Liver (tissue), 9 donors: ENCODE results near the gene FMN1. TPM values are rescaled to one million over a fixed set of nuclear protein-coding genes. Genes with fewer than 3 reads are reported as not detected.

Experiments
- DNase-seq: peaks from one replicate; pipeline ENCODE4 v3.0.0-alpha.2; 2017; ENCODE audit warnings: low spot score
- H3K27ac ChIP-seq, 2 donors: one replicate each; pipeline ENCODE4 v1.7.0; 2013; ENCODE audit warnings: inconsistent platforms in 2 of 2, low read length in 2 of 2, control low read depth in 1 of 2, low read depth in 1 of 2, mild to moderate bottlenecking in 1 of 2
- H3K27me3 ChIP-seq, 4 donors: one replicate each; pipeline versions ENCODE4 v1.6.1 to v1.7.0; 2013; ENCODE audit warnings: low read length in 3 of 4, inconsistent platforms in 1 of 4, mild to moderate bottlenecking in 1 of 4, moderate library complexity in 1 of 4; ENCODE audit not compliant: control insufficient read depth in 4 of 4, insufficient read depth in 4 of 4
- H3K36me3 ChIP-seq, 4 donors: one replicate each; pipeline versions ENCODE4 v1.6.1 to v1.7.0; 2013; ENCODE audit warnings: low read length in 3 of 4, mild to moderate bottlenecking in 3 of 4, low read depth in 1 of 4, moderate library complexity in 1 of 4; ENCODE audit not compliant: control insufficient read depth in 4 of 4, insufficient read depth in 3 of 4
- H3K4me1 ChIP-seq, 4 donors: one replicate each; pipeline versions ENCODE4 v1.6.1 to v1.7.0; 2013; ENCODE audit warnings: low read length in 3 of 4, mild to moderate bottlenecking in 3 of 4, moderate library complexity in 1 of 4; ENCODE audit not compliant: control insufficient read depth in 4 of 4, insufficient read depth in 4 of 4
- H3K4me3 ChIP-seq, 3 donors: one replicate each; pipeline versions ENCODE4 v1.6.1 to v1.7.0; 2013; ENCODE audit warnings: low read length in 3 of 3, control low read depth in 1 of 3, low read depth in 1 of 3, mild to moderate bottlenecking in 1 of 3
- H3K9ac ChIP-seq, 2 donors: one replicate each; pipeline ENCODE4 v1.7.0; 2013; ENCODE audit warnings: low read length in 2 of 2, mild to moderate bottlenecking in 2 of 2, moderate library complexity in 2 of 2, control low read depth in 1 of 2, low read depth in 1 of 2
- H3K9me3 ChIP-seq, 4 donors: one replicate each; pipeline versions ENCODE4 v1.6.1 to v1.7.0; 2013; ENCODE audit warnings: low read length in 3 of 4; ENCODE audit not compliant: control insufficient read depth in 4 of 4
- CTCF ChIP-seq: fragments of 150-350 bp; IDR thresholded peaks from 2 replicates; pipeline ENCODE4 v1.5.1; 2017; ENCODE audit warnings: improper control_type of control experiment, low read depth, low read length; ENCODE audit not compliant: missing input control
- EGR1 ChIP-seq, 2 donors: IDR thresholded peaks; 2 replicates each; pipeline ENCODE4 v1.6.1; 2016 to 2018; ENCODE audit warnings: antibody characterized with exemption in 2 of 2, low read depth in 2 of 2
- FOXA2 ChIP-seq: IDR thresholded peaks from 2 replicates; pipeline ENCODE4 v1.6.1; 2016; ENCODE audit warnings: antibody characterized with exemption
- GABPA ChIP-seq, 2 donors: IDR thresholded peaks in 1 of 2; conservative IDR thresholded peaks in 1 of 2; 2 replicates each; pipeline ENCODE4 v1.6.1; 2016; ENCODE audit warnings: antibody characterized with exemption in 2 of 2, mild to moderate bottlenecking in 1 of 2, moderate library complexity in 1 of 2
- HNF4G ChIP-seq: IDR thresholded peaks from 2 replicates; pipeline ENCODE4 v1.6.1; 2016; ENCODE audit warnings: antibody characterized with exemption
- JUND ChIP-seq, 2 donors: IDR thresholded peaks; 2 replicates each; pipeline ENCODE4 v1.6.1; 2016; ENCODE audit warnings: antibody characterized with exemption in 2 of 2
- MAX ChIP-seq: IDR thresholded peaks from 2 replicates; pipeline ENCODE4 v1.6.1; 2016; ENCODE audit warnings: antibody characterized with exemption
- NR2F2 ChIP-seq: IDR thresholded peaks from 2 replicates; pipeline ENCODE4 v1.6.1; 2016; ENCODE audit warnings: antibody characterized with exemption
- RAD21 ChIP-seq, 2 donors: IDR thresholded peaks; 2 replicates each; pipeline ENCODE4 v1.6.1; 2016; ENCODE audit warnings: antibody characterized with exemption in 2 of 2, mild to moderate bottlenecking in 2 of 2
- REST ChIP-seq: IDR thresholded peaks from 2 replicates; pipeline ENCODE4 v1.6.1; 2016; ENCODE audit warnings: antibody characterized with exemption, mild to moderate bottlenecking
- RXRA ChIP-seq, 2 donors: IDR thresholded peaks; 2 replicates each; pipeline ENCODE4 v1.6.1; 2017 to 2018; ENCODE audit warnings: antibody characterized with exemption in 2 of 2, mild to moderate bottlenecking in 1 of 2
- SP1 ChIP-seq: IDR thresholded peaks from 2 replicates; pipeline ENCODE4 v1.6.1; 2018; ENCODE audit warnings: antibody characterized with exemption, mild to moderate bottlenecking
- TAF1 ChIP-seq: conservative IDR thresholded peaks from 2 replicates; pipeline ENCODE4 v1.6.1; 2016; ENCODE audit warnings: antibody characterized with exemption, mild to moderate bottlenecking
- YY1 ChIP-seq: IDR thresholded peaks from 2 replicates; pipeline ENCODE4 v1.6.1; 2016; ENCODE audit warnings: antibody characterized with exemption, mild to moderate bottlenecking
- WGBS: extraction: QIAGEN DNeasy Blood & Tissue Kit; methylation state at CpG from one replicate; pipeline ENCODE4 v1.1.7; 2013; 5-methylcytosine and 5-hydroxymethylcytosine counted together
- polyA plus RNA-seq, 2 donors: library from polyadenylated mRNA; stranded (reverse) in 1 of 2; unstranded in 1 of 2; fragments of 200-250 nt in 1 of 2; fragments of >200 nt in 1 of 2; fragmentation: Nextera tagmentation in 1 of 2; extraction: Ambion mirVana in 1 of 2; gene quantifications; one replicate each; pipeline versions ENCODE4 v1.2.1 to v1.2.3, GENCODE V29; 2013 to 2015
- total RNA-seq, 2 donors: library from RNA; depleted of rRNA; stranded (reverse); fragments of >200 nt; gene quantifications; one replicate each; pipeline ENCODE4 v1.2.3, GENCODE V29; 2014
- TF ChIP-seq, protein P1 (sequence below): IDR thresholded peaks from 2 replicates; pipeline ENCODE4 v1.6.1; 2016; ENCODE audit warnings: antibody characterized with exemption
- TF ChIP-seq, protein P2 (sequence below): IDR thresholded peaks from 2 replicates; pipeline ENCODE4 v1.6.1; 2016; ENCODE audit warnings: antibody characterized with exemption
- donor health status: healthy.
- donor health status: healthy.
- donor health status: healthy.
- donor health status: healthy.
- donor health status: healthy.

FMN1 gene
- total and polyA plus RNA-seq, 4 donors: 0.21 to 5.4 (median 0.53) TPM

GRCh38 chr15:32786906-32787305 lies 407.6 kb downstream of the FMN1 start:
- no peak overlapping the region for H3K9ac ChIP-seq
- H3K27me3 ChIP-seq: peaks cover 0 to under 1% (median 0%) of the 10 kb centered on the region in 4 donors
- DNase-seq: no peak
- no peak overlapping the region for H3K4me3 ChIP-seq
- TF ChIP-seq, protein P1, sequence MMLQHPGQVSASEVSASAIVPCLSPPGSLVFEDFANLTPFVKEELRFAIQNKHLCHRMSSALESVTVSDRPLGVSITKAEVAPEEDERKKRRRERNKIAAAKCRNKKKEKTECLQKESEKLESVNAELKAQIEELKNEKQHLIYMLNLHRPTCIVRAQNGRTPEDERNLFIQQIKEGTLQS: no peak
- TF ChIP-seq, protein P2, sequence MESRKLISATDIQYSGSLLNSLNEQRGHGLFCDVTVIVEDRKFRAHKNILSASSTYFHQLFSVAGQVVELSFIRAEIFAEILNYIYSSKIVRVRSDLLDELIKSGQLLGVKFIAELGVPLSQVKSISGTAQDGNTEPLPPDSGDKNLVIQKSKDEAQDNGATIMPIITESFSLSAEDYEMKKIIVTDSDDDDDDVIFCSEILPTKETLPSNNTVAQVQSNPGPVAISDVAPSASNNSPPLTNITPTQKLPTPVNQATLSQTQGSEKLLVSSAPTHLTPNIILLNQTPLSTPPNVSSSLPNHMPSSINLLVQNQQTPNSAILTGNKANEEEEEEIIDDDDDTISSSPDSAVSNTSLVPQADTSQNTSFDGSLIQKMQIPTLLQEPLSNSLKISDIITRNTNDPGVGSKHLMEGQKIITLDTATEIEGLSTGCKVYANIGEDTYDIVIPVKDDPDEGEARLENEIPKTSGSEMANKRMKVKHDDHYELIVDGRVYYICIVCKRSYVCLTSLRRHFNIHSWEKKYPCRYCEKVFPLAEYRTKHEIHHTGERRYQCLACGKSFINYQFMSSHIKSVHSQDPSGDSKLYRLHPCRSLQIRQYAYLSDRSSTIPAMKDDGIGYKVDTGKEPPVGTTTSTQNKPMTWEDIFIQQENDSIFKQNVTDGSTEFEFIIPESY: no peak
- TF ChIP-seq JUND (IDR thresholded peaks at IDR 0.05) (no peak), REST (no peak), FOXA2 (no peak), TAF1 (no peak), RAD21 (IDR thresholded peaks at IDR 0.05) (no peak)
- H3K36me3 ChIP-seq: no peaks in the 10 kb centered on the region
- no peak overlapping the region for H3K27ac ChIP-seq
- no peaks in the 10 kb centered on the region for H3K9me3 ChIP-seq
- 88% methylated on average over 7 of the region's 7 CpGs for WGBS
- peaks cover 0 to 5% (median 4%) of the 10 kb centered on the region in 4 donors for H3K4me1 ChIP-seq

DNA sequence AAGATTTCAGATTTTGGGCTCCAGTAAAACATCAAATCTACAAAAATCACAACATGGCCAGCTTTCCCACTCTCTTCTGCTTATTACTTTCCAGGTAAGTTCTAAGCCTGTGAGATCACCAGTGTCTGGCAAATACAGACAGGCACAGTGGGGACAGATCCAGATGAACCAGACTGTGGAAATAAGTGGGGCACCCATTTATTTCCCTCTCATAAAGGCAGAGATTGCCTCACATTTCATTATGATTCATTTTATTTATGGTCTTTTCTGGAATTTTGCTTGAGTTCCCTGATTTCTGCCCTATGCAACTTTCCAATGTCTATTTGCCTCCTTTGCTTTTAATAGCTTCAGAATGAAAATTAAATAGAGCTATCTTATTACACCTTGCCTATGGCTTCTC lies 409.9 kb downstream of the FMN1 start:
- Histone ChIP-seq H3K9ac (no peak overlapping the region), H3K27me3 (peaks cover 0 to 3% (median 0%) of the 10 kb centered on the region in 4 donors), H3K27ac (no peak overlapping the region), H3K9me3 (no peaks in the 10 kb centered on the region), H3K4me1 (no peaks in the 10 kb centered on the region), H3K4me3 (no peak overlapping the region), H3K36me3 (no peaks in the 10 kb centered on the region)
- no peak for TF ChIP-seq FOXA2
- TF ChIP-seq NR2F2: no peak
- TF ChIP-seq, protein P2: no peak
- no peak for TF ChIP-seq CTCF
- TF ChIP-seq EGR1 (IDR thresholded peaks at IDR 0.05; ENCODE audit: low read depth in 2 of 2): no peak
- TF ChIP-seq JUND (IDR thresholded peaks at IDR 0.05): no peak
- TF ChIP-seq TAF1: no peak
- TF ChIP-seq RAD21 (IDR thresholded peaks at IDR 0.05): no peak
- no peak for TF ChIP-seq YY1
- TF ChIP-seq, protein P1: no peak
- TF ChIP-seq HNF4G: no peak
- TF ChIP-seq MAX: no peak
- TF ChIP-seq SP1: no peak
- TF ChIP-seq RXRA (IDR thresholded peaks at IDR 0.05): no peak
- TF ChIP-seq GABPA (IDR thresholded peaks at IDR 0.05 in 1 of 2, conservative IDR thresholded peaks at IDR 0.05 in 1 of 2): no peak
- no peak for TF ChIP-seq REST
- no peak for DNase-seq
